Activated naive CD8-positive, alpha-beta T cell treated with anti-CD3 and anti-CD28 coated beads, Interleukin-2, amount 10 ng/mL, durations not matched to agents 7 days and 5 days (primary cell): ENCODE measurements around the gene MIPOL1. TPM values are rescaled to one million over a fixed set of nuclear protein-coding genes. Genes with fewer than 3 reads are reported as not detected.
"Not testable (repeated sequence)": the region's sequence is repeated elsewhere in the genome, so short reads cannot be mapped to it uniquely, and the experiment has no call there.

Experiments
- ATAC-seq: fragments of 150-1000 bp; cut with Tn5 transposase; one replicate; pipeline ENCODE4 v1.10.0; 2021; ENCODE audit warnings: low read depth, moderate library complexity
- POLR2A ChIA-PET: fragments of 350-600 bp; sonication (Branson Sonifier 250); formaldehyde crosslinking; loops from one replicate; lab custom pipeline; 2021; ENCODE audit warnings: antibody characterized with exemption; lab: Charles Lee
- DNase-seq: peaks from one replicate; pipeline ENCODE4 v3.0.0; 2021
- H3K27ac Mint-ChIP-seq: one replicate; pipeline ENCODE4 v1.8.0; 2022; ENCODE audit warnings: mild to moderate bottlenecking, mixed read lengths
- H3K27me3 Mint-ChIP-seq: one replicate; pipeline ENCODE4 v1.8.0; 2022; ENCODE audit warnings: mild to moderate bottlenecking, moderate library complexity, mixed read lengths
- H3K36me3 Mint-ChIP-seq: one replicate; pipeline ENCODE4 v1.8.0; 2021; ENCODE audit warnings: mild to moderate bottlenecking, mixed read lengths
- H3K4me1 Mint-ChIP-seq: one replicate; pipeline ENCODE4 v1.8.0; 2021; ENCODE audit warnings: mixed read lengths
- H3K4me3 Mint-ChIP-seq: one replicate; pipeline ENCODE4 v1.8.0; 2022; ENCODE audit warnings: mild to moderate bottlenecking, moderate library complexity, mixed read lengths
- H3K9me3 Mint-ChIP-seq: one replicate; pipeline ENCODE4 v1.8.0; 2021; ENCODE audit warnings: mixed read lengths
- total RNA-seq, 2 experiments: library from RNA; stranded (reverse); gene quantifications; one replicate each; pipeline ENCODE4 v1.2.3, GENCODE V29; 2021

MIPOL1 gene
- total RNA-seq, 2 experiments from 2014 or later = not detected

DNA sequence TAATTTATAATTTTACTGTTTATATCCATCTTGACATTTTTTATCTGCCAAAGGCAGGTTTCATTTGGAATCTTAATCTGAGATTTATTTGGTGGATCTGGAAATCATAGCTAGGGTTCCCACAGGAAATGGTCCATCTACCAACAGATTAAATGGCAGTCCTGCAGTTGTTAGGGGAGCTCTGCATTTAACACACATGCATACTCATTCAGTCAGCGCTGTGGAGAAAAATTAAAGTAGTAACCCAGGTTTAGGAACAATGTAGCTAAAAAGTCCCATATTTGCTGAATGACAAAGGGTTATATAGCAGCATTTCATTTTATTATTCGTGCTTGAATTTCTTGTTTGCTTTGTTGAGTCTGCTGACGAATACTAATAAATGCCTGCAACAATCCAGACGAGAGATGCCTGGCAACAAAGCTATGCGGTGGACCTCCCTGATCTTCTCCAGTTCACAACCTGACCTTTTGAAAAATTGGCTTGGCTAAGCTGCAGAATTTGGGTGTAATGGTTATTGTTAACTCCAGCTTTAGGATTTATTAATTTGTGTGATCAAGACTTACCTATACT lies 59.8 kb downstream of the MIPOL1 start:
- Mint-ChIP-seq H3K27me3 (peaks cover 3% of the 10 kb centered on the region), H3K9me3 (no peaks in the 10 kb centered on the region), H3K36me3 (no peaks in the 10 kb centered on the region), H3K4me1 (no peaks in the 10 kb centered on the region), H3K27ac (no peak overlapping the region), H3K4me3 (no peak overlapping the region)
- POLR2A ChIA-PET = no interaction called here
- no peak for DNase-seq
- ATAC-seq = no peak

DNA sequence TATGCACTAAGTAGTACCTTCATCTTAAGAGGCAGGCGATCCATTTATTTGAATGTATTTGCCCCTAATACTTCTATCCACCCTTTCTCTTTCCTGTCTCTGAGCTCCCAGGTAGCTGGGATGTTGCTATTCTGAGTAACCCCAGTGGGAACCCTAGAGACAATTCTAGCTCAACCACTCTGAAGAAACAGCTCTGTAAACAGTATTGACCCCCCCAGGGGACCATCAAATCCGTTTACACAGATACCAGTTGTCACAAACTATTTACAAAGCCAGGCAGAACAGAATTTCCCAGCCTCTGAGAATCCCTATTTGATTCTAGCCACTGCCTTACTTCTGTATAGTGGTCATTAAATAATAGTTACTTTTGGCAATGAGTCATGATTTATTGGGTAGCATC lies 64.9 kb downstream of the MIPOL1 start:
- POLR2A ChIA-PET = no interaction called here
- Mint-ChIP-seq H3K4me3 (no peak overlapping the region), H3K36me3 (no peaks in the 10 kb centered on the region), H3K27me3 (no peaks in the 10 kb centered on the region), H3K4me1 (no peaks in the 10 kb centered on the region), H3K27ac (no peak overlapping the region), H3K9me3 (no peaks in the 10 kb centered on the region)
- no peak for DNase-seq
- no peak for ATAC-seq

GRCh38 chr14:37263656-37264236 lies 66.0 kb downstream of the MIPOL1 start:
- Mint-ChIP-seq H3K36me3 (no peaks in the 10 kb centered on the region), H3K9me3 (no peaks in the 10 kb centered on the region), H3K4me1 (no peaks in the 10 kb centered on the region), H3K4me3 (no peak overlapping the region), H3K27me3 (no peaks in the 10 kb centered on the region), H3K27ac (no peak overlapping the region)
- ATAC-seq = no peak
- POLR2A ChIA-PET = no interaction called here
- DNase-seq = no peak

DNA sequence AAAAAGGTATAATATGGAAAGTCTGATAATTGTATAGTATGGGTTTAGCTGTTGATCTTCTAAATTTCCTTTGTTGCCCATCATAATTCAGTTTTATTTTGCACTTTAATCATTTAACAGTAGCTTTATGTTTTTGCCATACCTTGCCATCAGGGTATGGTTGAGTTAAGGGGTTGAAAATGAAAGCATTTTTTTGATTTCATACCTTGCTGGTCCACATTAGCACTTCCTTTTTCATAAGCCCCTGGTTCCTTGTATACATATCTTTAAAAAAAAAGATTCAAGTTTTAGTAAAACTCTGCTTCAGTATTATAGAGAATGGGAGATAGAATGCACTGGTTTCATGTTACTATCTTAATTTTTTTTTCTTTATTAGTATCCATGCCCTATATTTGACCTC lies 71.1 kb downstream of the MIPOL1 start:
- Mint-ChIP-seq H3K4me3 (no peak overlapping the region), H3K36me3 (no peaks in the 10 kb centered on the region), H3K4me1 (no peaks in the 10 kb centered on the region), H3K27me3 (no peaks in the 10 kb centered on the region), H3K9me3 (no peaks in the 10 kb centered on the region), H3K27ac (no peak overlapping the region)
- POLR2A ChIA-PET = no interaction called here
- ATAC-seq = no peak
- DNase-seq = no peak

DNA sequence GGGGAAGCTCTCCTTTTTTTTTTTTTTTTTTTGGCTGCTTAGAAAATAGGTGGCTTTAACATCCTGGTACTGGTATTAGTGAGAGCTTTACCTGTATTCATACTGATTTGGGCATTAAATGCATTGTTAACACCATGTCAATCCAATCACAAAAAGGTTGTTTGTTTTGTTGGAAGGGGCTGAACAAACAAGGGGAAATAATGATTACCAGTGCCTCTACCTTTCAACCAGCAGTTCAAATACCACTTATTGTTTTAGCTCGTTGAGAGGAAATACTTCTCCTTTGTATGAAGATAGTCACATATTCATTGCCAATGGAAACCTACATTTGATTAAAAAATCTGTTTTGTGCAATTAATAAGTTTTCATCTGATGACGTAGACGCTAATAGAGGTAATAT lies 72.9 kb downstream of the MIPOL1 start:
- DNase-seq (no peak), ATAC-seq (no peak)
- Mint-ChIP-seq H3K4me3 (no peak overlapping the region), H3K4me1 (no peaks in the 10 kb centered on the region), H3K36me3 (no peaks in the 10 kb centered on the region), H3K9me3 (no peaks in the 10 kb centered on the region), H3K27ac (no peak overlapping the region), H3K27me3 (no peaks in the 10 kb centered on the region)
- POLR2A ChIA-PET = interaction anchor here (0.6 kb wide), 1 partner anchor 65 kb away, joined by 3 read pairs; no protein-coding TSS in a partner anchor

GRCh38 chr14:37272569-37272968 lies 74.8 kb downstream of the MIPOL1 start:
- no peak overlapping the region for H3K27ac Mint-ChIP-seq
- H3K9me3 Mint-ChIP-seq = no peaks in the 10 kb centered on the region
- no peaks in the 10 kb centered on the region for H3K36me3 Mint-ChIP-seq
- POLR2A ChIA-PET = no interaction called here
- H3K27me3 Mint-ChIP-seq = no peaks in the 10 kb centered on the region
- no peaks in the 10 kb centered on the region for H3K4me1 Mint-ChIP-seq
- no peak for DNase-seq
- ATAC-seq = no peak
- no peak overlapping the region for H3K4me3 Mint-ChIP-seq

GRCh38 chr14:37274652-37275051 lies 76.9 kb downstream of the MIPOL1 start:
- H3K27me3 Mint-ChIP-seq = no peaks in the 10 kb centered on the region

DNA sequence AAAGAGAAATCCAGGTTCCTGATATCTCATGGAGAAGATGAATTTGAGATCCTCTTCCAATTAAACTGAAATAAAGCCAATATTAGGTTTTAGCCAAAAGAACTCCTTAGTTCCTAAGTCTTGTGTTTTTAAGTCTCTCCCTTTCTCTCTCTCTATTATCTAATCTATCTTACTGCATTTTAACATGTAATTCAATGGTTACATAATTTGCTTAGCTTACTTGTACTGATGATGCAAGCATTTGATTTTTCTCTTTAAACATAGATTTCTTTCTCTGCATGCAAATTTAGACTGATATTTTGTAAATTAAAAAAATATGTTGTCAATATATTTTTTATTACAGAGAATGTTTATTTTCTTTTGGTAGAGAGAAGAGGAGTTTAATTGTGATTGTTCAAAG lies 78.2 kb downstream of the MIPOL1 start:
- Mint-ChIP-seq H3K27me3 (no peaks in the 10 kb centered on the region), H3K4me1 (no peaks in the 10 kb centered on the region), H3K27ac (no peak overlapping the region), H3K4me3 (no peak overlapping the region), H3K9me3 (no peaks in the 10 kb centered on the region), H3K36me3 (no peaks in the 10 kb centered on the region)
- POLR2A ChIA-PET = no interaction called here
- ATAC-seq (no peak), DNase-seq (no peak)

More at GRCh38 chr14:37274652-37275051, 76.9 kb downstream of the MIPOL1 start:
- DNase-seq (no peak), ATAC-seq (no peak)
- POLR2A ChIA-PET = no interaction called here
- H3K4me1 Mint-ChIP-seq = no peaks in the 10 kb centered on the region
- no peaks in the 10 kb centered on the region for H3K9me3 Mint-ChIP-seq
- no peak overlapping the region for H3K27ac Mint-ChIP-seq
- H3K36me3 Mint-ChIP-seq = no peaks in the 10 kb centered on the region
- no peak overlapping the region for H3K4me3 Mint-ChIP-seq

DNA sequence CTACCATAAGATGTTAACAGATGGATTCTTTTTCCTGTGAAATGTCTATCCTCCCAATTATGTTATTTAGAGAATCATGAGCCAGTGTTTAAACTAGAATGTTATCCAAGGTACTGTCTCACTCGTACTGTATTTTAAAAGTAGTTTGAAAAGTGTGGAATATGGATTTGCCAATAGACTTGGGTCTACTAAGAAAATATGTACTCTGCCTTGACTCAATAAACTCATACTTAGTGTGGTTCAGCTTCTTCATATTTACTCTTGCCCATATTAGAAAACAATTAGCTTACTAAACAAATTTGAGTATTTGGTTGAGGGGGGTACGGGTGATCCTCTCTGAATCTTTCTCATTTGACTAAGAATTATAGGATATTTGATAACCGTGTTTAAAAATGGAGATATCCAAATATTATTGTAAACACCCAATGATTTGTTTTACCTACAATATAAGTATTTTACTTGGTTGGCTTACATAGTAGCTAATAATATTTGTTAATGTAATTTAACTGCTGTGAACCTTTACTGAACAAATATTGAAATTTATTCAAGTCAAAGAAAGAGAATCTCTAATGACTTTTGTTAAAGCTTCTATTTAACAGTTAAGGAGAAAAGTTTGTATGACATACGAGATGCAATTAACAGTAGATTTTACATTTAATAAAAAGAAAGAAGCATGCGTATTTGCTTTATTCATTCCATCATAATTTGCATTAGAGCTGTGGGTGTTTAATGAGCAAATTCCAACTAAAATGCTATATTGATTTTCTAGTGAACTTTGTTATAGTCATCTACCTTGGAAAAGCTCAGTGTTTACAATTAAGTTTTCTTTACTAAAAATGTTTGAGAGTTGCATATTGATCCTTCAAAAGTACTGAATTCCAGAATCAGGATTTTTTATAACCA lies 81.2 kb downstream of the MIPOL1 start:
- H3K27ac Mint-ChIP-seq = no peak overlapping the region
- POLR2A ChIA-PET = no interaction called here
- DNase-seq = no peak
- H3K4me3 Mint-ChIP-seq = no peak overlapping the region
- H3K9me3 Mint-ChIP-seq = no peaks in the 10 kb centered on the region
- H3K36me3 Mint-ChIP-seq = no peaks in the 10 kb centered on the region
- H3K4me1 Mint-ChIP-seq = no peaks in the 10 kb centered on the region
- ATAC-seq = no peak
- H3K27me3 Mint-ChIP-seq = no peaks in the 10 kb centered on the region

DNA sequence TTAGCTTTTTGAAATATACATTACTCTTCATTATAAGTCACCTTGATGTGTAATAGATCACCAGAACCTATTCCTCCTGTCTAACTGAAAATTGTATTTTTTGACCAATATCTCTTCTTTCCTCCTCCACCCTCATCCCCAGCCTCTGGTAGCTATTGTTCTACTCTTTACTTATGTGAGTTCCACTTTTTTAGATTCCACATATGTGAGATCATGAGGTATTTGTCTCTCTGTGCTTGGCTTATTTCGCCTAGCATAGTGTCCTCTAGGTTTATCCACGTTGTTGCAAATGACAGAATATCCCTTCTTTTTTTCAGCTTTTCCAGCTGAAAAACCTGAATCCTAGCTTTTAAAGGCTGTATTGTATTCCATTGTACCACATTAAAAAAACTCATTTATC lies 82.1 kb downstream of the MIPOL1 start:
- Mint-ChIP-seq H3K4me3 (no peak overlapping the region), H3K36me3 (no peaks in the 10 kb centered on the region), H3K27ac (no peak overlapping the region), H3K27me3 (no peaks in the 10 kb centered on the region), H3K9me3 (no peaks in the 10 kb centered on the region), H3K4me1 (no peaks in the 10 kb centered on the region)
- POLR2A ChIA-PET = no interaction called here
- DNase-seq = no peak
- no peak for ATAC-seq

- H3K36me3 Mint-ChIP-seq = no peaks in the 10 kb centered on the region
- no peak overlapping the region for H3K27ac Mint-ChIP-seq
- POLR2A ChIA-PET = no interaction called here
- no peaks in the 10 kb centered on the region for H3K27me3 Mint-ChIP-seq
- no peak overlapping the region for H3K4me3 Mint-ChIP-seq
- DNase-seq (no peak), ATAC-seq (no peak)
- no peaks in the 10 kb centered on the region for H3K9me3 Mint-ChIP-seq
- no peaks in the 10 kb centered on the region for H3K4me1 Mint-ChIP-seq
These were observed 87.0 kb downstream of the MIPOL1 start for GRCh38 chr14:37284760-37285159.

DNA sequence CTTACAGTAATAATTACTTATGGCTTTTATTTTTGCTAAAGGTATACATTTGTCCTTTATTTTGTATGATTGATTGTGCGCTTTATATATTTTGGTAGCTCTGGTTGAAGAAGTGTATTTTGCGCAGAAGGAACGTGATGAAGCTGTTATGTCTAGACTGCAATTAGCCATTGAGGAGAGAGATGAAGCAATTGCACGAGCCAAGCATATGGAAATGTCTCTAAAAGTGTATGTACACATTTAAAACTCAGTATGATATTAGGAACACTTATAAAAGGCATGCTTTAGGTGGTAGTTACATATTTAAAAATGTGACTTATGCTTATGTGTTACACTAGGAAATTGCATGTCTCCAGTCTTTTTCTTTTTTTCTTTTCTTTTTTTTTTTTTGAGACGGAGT lies 87.5 kb downstream of the MIPOL1 start:
- H3K9me3 Mint-ChIP-seq = no peaks in the 10 kb centered on the region
- H3K27ac Mint-ChIP-seq = no peak overlapping the region
- no peak overlapping the region for H3K4me3 Mint-ChIP-seq
- POLR2A ChIA-PET = no interaction called here
- H3K4me1 Mint-ChIP-seq = no peaks in the 10 kb centered on the region
- H3K27me3 Mint-ChIP-seq = no peaks in the 10 kb centered on the region
- ATAC-seq (no peak), DNase-seq (no peak)
- no peaks in the 10 kb centered on the region for H3K36me3 Mint-ChIP-seq

- no peaks in the 10 kb centered on the region for H3K4me1 Mint-ChIP-seq
- POLR2A ChIA-PET = no interaction called here
- DNase-seq = no peak
- no peak for ATAC-seq
- H3K27ac Mint-ChIP-seq = no peak overlapping the region
- H3K36me3 Mint-ChIP-seq = no peaks in the 10 kb centered on the region
- peaks cover 4% of the 10 kb centered on the region for H3K9me3 Mint-ChIP-seq
- no peak overlapping the region for H3K4me3 Mint-ChIP-seq
- H3K27me3 Mint-ChIP-seq = no peaks in the 10 kb centered on the region
These were observed 92.0 kb downstream of the MIPOL1 start for GRCh38 chr14:37289688-37290087.

- ATAC-seq, H3K27ac Mint-ChIP-seq, H3K9me3 Mint-ChIP-seq, POLR2A ChIA-PET, H3K27me3 Mint-ChIP-seq, H3K4me1 Mint-ChIP-seq, H3K4me3 Mint-ChIP-seq, H3K36me3 Mint-ChIP-seq, DNase-seq: not testable (repeated sequence)
These were observed 97.5 kb downstream of the MIPOL1 start for GRCh38 chr14:37295262-37295661.
